ENCODE results near the gene ZNF716. TPM values are rescaled to one million over a fixed set of nuclear protein-coding genes. Genes with fewer than 3 reads are reported as not detected.

Gene ZNF716
- total RNA-seq, 4 donors from 2014 or later = not detected

GRCh38 chr7:57404967-57405421, 45.0 kb upstream of the ZNF716 start:
- in situ Hi-C loops (cut with MboI; ENCODE audit: low pct_ligation_motif_present in 1 of 4, low pct_unique_long_range_greater_than_20kb in 1 of 4, low sequenced_read_pairs in 3 of 4) (loop anchor here in 1 of 4 donors (25.0 kb wide), 1 partner anchor 93 kb away; no protein-coding TSS in a partner anchor), intact Hi-C loops (cut with DNase I; ENCODE audit: low total_unique reads) (no loop called here)
- WGBS, 2 donors (ENCODE audit: low coverage in 1 of 2) = 77% methylated on average over 24 of the region's 24 CpGs; no CpG with 5 or more reads in 1 of the 2 donors
- no peaks in the 10 kb centered on the region for H3K27me3 ChIP-seq
- no peak overlapping the region for H3K4me3 ChIP-seq
- no peak for DNase-seq
- H3K4me1 ChIP-seq = no peaks in the 10 kb centered on the region
- no peak overlapping the region for H3K27ac ChIP-seq
- H3K36me3 ChIP-seq = no peaks in the 10 kb centered on the region
- no peak for TF ChIP-seq POLR2A (IDR thresholded peaks at IDR 0.05)
- TF ChIP-seq CTCF (IDR thresholded peaks at IDR 0.05) = no peak
- no peak for TF ChIP-seq POLR2AphosphoS5 (IDR thresholded peaks at IDR 0.05)
- no peak for TF ChIP-seq EP300 (IDR thresholded peaks at IDR 0.05; ENCODE audit: low read depth)
- H3K9me3 ChIP-seq = peaks cover 4 to 6% of the 10 kb centered on the region in 2 donors

- 59 to 70% methylated on average over 6 to 7 of the region's 7 CpGs for WGBS, 2 donors (ENCODE audit: low coverage in 1 of 2)
- Histone ChIP-seq H3K27ac (no peak overlapping the region), H3K4me3 (no peak overlapping the region), H3K9me3 (peaks cover 0 to 4% of the 10 kb centered on the region in 2 donors), H3K27me3 (no peaks in the 10 kb centered on the region), H3K36me3 (no peaks in the 10 kb centered on the region), H3K4me1 (no peaks in the 10 kb centered on the region)
- TF ChIP-seq EP300 (IDR thresholded peaks at IDR 0.05; ENCODE audit: low read depth) (no peak), POLR2AphosphoS5 (IDR thresholded peaks at IDR 0.05) (no peak), POLR2A (IDR thresholded peaks at IDR 0.05) (no peak), CTCF (IDR thresholded peaks at IDR 0.05) (no peak)
- in situ Hi-C loops (cut with MboI; ENCODE audit: low pct_ligation_motif_present in 1 of 4, low pct_unique_long_range_greater_than_20kb in 1 of 4, low sequenced_read_pairs in 3 of 4) = loop anchor here in 1 of 4 donors (25.0 kb wide), 1 partner anchor 95 kb away; no protein-coding TSS in a partner anchor
- intact Hi-C loops (cut with DNase I; ENCODE audit: low total_unique reads) = no loop called here
- DNase-seq = no peak
These were observed 42.9 kb upstream of the ZNF716 start for GRCh38 chr7:57407125-57407524.

GRCh38 chr7:57412168-57412567, 37.8 kb upstream of the ZNF716 start:
- intact Hi-C loops (cut with DNase I; ENCODE audit: low total_unique reads) = no loop called here
- no peak overlapping the region for H3K4me3 ChIP-seq
- no peaks in the 10 kb centered on the region for H3K9me3 ChIP-seq
- in situ Hi-C loops (cut with MboI; ENCODE audit: low pct_ligation_motif_present in 1 of 4, low pct_unique_long_range_greater_than_20kb in 1 of 4, low sequenced_read_pairs in 3 of 4) = loop anchor here in 1 of 4 donors (25.0 kb wide), 1 partner anchor 100 kb away; no protein-coding TSS in a partner anchor
- no peaks in the 10 kb centered on the region for H3K27me3 ChIP-seq
- DNase-seq = no peak
- TF ChIP-seq POLR2A (IDR thresholded peaks at IDR 0.05) (no peak), CTCF (IDR thresholded peaks at IDR 0.05) (no peak), POLR2AphosphoS5 (IDR thresholded peaks at IDR 0.05) (no peak), EP300 (IDR thresholded peaks at IDR 0.05; ENCODE audit: low read depth) (no peak)
- no peaks in the 10 kb centered on the region for H3K36me3 ChIP-seq
- no peaks in the 10 kb centered on the region for H3K4me1 ChIP-seq
- no peak overlapping the region for H3K27ac ChIP-seq
- 61 to 83% methylated on average over 1 to 6 of the region's 6 CpGs for WGBS, 2 donors (ENCODE audit: low coverage in 1 of 2)

- no peak overlapping the region for H3K27ac ChIP-seq
- in situ Hi-C loops (cut with MboI; ENCODE audit: low pct_ligation_motif_present in 1 of 4, low pct_unique_long_range_greater_than_20kb in 1 of 4, low sequenced_read_pairs in 3 of 4) = loop anchor here in 1 of 4 donors (25.0 kb wide), 1 partner anchor 100 kb away; no protein-coding TSS in a partner anchor
- WGBS, 2 donors (ENCODE audit: low coverage in 1 of 2) = 83% methylated on average over 3 of the region's 3 CpGs; no CpG with 5 or more reads in 1 of the 2 donors
These were observed 37.4 kb upstream of the ZNF716 start for GRCh38 chr7:57412618-57413017.

More at GRCh38 chr7:57412618-57413017, 37.4 kb upstream of the ZNF716 start:
- TF ChIP-seq POLR2A (IDR thresholded peaks at IDR 0.05) (no peak), POLR2AphosphoS5 (IDR thresholded peaks at IDR 0.05) (no peak)
- Histone ChIP-seq H3K27me3 (no peaks in the 10 kb centered on the region), H3K9me3 (no peaks in the 10 kb centered on the region), H3K36me3 (no peaks in the 10 kb centered on the region), H3K4me1 (no peaks in the 10 kb centered on the region), H3K4me3 (no peak overlapping the region)
- DNase-seq = no peak
- intact Hi-C loops (cut with DNase I; ENCODE audit: low total_unique reads) = no loop called here
